Activated CD8-positive, alpha-beta T cell treated with anti-CD3 and anti-CD28 coated beads, Interleukin-2, amount 10 ng/mL, durations not matched to agents 7 days and 5 days (primary cell): Measurements from ENCODE around the gene AOPEP. TPM values are rescaled to one million over a fixed set of nuclear protein-coding genes. Genes with fewer than 3 reads are reported as not detected.

Experiments
- ATAC-seq: fragments of 150-1000 bp; cut with Tn5 transposase; one replicate; pipeline ENCODE4 v1.10.0; 2021; ENCODE audit warnings: moderate library complexity
- CTCF ChIA-PET: fragments of 350-600 bp; sonication (Branson Sonifier 250); formaldehyde crosslinking; loops from one replicate; lab custom pipeline; 2021; ENCODE audit warnings: antibody characterized with exemption; lab: Charles Lee
- POLR2A ChIA-PET: fragments of 350-600 bp; sonication (Branson Sonifier 250); formaldehyde crosslinking; loops from one replicate; lab custom pipeline; 2021; ENCODE audit warnings: antibody characterized with exemption; lab: Charles Lee
- DNase-seq: peaks from one replicate; pipeline ENCODE4 v3.0.0-alpha.2; 2020
- H3K27ac Mint-ChIP-seq: one replicate; pipeline ENCODE4 v1.8.0; 2021; ENCODE audit warnings: mild to moderate bottlenecking, mixed read lengths
- H3K27me3 Mint-ChIP-seq: one replicate; pipeline ENCODE4 v1.8.0; 2021; ENCODE audit warnings: low read depth, mixed read lengths
- H3K36me3 Mint-ChIP-seq: one replicate; pipeline ENCODE4 v1.8.0; 2021; ENCODE audit warnings: low read depth, mixed read lengths
- H3K4me1 Mint-ChIP-seq: one replicate; pipeline ENCODE4 v1.8.0; 2021; ENCODE audit warnings: low read depth, mixed read lengths
- H3K4me3 Mint-ChIP-seq: one replicate; pipeline ENCODE4 v1.8.0; 2021; ENCODE audit warnings: mild to moderate bottlenecking, mixed read lengths
- H3K9me3 Mint-ChIP-seq: one replicate; pipeline ENCODE4 v1.8.0; 2022; ENCODE audit warnings: mixed read lengths; ENCODE audit not compliant: insufficient read depth
- total RNA-seq, 2 experiments: library from RNA; stranded (reverse); gene quantifications; one replicate each; pipeline ENCODE4 v1.2.3, GENCODE V29; 2021

AOPEP gene
- total RNA-seq, 2 experiments from 2014 or later, result 7.2 to 8.9 TPM

DNA sequence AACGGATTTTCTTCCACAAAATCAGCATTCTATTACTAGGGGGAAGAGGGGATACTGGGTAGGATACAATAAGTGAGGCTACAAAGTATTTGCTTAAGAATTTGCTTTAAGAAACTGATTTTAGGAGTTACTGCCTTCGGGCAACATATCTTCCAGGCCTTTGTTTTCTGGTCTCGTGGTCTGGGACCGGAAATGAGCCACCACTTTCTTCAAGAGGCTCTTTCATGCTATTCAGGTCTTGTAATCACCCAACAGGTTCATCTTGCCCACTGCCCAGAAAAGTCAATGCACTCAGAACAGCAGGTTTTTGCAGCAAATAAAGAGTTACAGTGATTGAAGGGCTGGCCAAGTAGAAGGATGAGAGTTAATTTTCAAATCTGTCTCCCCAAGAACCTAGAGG lies 6.6 kb upstream of the AOPEP start:
- POLR2A ChIA-PET, result no interaction called here
- H3K9me3 Mint-ChIP-seq, result peaks cover 5% of the 10 kb centered on the region
- ATAC-seq, result no peak

DNA sequence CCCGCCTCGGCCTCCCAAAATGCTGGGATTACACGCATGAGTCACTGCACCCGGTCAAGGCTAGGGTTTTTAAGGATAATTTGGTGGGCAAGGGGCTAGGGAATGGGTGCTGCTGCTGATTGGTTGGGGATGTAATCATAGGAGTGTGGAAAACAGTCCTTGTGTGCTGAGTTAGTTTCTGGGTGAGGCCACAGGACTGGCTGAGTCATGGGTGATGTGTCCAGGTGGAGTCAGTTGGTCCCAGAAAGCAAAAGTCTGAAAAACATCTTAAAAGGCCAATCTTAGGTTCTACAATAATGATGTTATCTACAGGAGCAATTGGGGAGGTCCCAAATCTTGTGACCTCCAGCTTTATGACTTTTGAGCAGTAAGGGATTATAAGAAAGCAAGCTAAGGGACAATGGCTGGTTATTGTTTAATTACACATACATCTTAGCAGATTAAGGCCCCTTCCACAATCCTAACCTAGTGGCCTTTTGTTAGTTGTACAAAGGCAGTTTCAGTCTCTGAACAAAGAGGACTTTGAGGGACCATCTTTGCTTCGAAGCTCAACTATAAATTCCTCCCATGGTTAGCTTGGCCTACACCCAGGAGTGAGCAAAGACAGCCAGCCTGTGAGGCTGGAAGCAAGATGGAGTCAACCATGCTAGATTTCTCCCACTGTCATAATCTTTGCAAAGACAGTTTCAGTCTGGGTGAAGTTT lies 5.5 kb upstream of the AOPEP start:
- H3K36me3 Mint-ChIP-seq, result no peaks in the 10 kb centered on the region
- CTCF ChIA-PET, result no interaction called here
- POLR2A ChIA-PET, result no interaction called here

More for the DNA sequence above, 6.6 kb upstream of the AOPEP start:
- CTCF ChIA-PET, result no interaction called here
- H3K27ac Mint-ChIP-seq, result no peak overlapping the region
- H3K27me3 Mint-ChIP-seq, result peaks cover 12% of the 10 kb centered on the region
- H3K36me3 Mint-ChIP-seq, result no peaks in the 10 kb centered on the region
- no peaks in the 10 kb centered on the region for H3K4me1 Mint-ChIP-seq
- no peak overlapping the region for H3K4me3 Mint-ChIP-seq
- DNase-seq, result no peak

DNA sequence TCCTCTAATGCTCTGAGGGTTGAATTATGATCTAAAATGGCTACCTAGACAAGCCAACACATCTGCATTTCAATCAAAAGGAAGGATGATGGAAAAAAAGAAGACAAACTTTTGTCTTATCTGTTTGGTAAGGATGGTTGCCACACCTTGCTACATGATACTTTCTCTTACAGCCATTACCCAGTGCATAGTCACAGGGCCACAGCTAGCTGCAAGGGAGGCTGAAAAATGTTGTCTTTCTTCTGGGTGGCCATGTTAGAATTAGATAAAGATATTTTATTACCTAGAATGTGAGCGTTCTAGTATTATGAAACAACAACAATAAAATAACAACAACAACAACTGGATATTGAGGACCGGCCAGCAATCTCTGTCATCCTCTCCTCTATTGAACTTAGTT lies 4.7 kb upstream of the AOPEP start:
- Mint-ChIP-seq H3K36me3 (no peaks in the 10 kb centered on the region), H3K4me3 (no peak overlapping the region), H3K27me3 (peaks cover 6% of the 10 kb centered on the region), H3K4me1 (peaks cover 1% of the 10 kb centered on the region), H3K27ac (no peak overlapping the region), H3K9me3 (peaks cover 5% of the 10 kb centered on the region)
- DNase-seq (no peak), ATAC-seq (no peak)
- ChIA-PET CTCF (no interaction called here), POLR2A (no interaction called here)

More for the DNA sequence above, 5.5 kb upstream of the AOPEP start:
- peaks cover 5% of the 10 kb centered on the region for H3K9me3 Mint-ChIP-seq
- DNase-seq (no peak), ATAC-seq (no peak)
- H3K27ac Mint-ChIP-seq, result no peak overlapping the region
- H3K4me3 Mint-ChIP-seq, result no peak overlapping the region
- H3K4me1 Mint-ChIP-seq, result peaks cover 1% of the 10 kb centered on the region
- peaks cover 10% of the 10 kb centered on the region for H3K27me3 Mint-ChIP-seq

DNA sequence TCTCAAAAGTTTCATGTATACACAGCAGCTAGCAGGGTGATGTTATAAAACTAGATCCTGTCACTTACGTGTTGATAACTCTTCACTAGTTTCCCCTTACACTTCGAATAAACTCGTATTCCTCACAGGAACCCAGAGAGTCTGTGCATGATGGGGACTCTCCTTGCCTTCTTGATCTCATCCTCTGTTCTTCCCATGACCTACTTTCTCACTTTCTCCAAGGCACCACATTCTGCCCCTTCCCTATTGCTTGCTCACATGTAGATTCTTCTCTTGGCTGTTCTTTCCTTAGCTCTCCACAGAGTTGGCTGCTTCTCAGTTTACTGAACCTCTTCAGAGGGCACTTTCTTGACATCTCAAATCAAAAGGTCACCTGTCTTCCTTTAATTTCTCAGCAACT lies 1.2 kb upstream of the AOPEP start:
- ATAC-seq (no peak), DNase-seq (no peak)
- CTCF ChIA-PET, result interaction anchor here (0.7 kb wide), 1 partner anchor 56 kb away, joined by 3 read pairs; no protein-coding TSS in a partner anchor
- H3K27me3 Mint-ChIP-seq, result no peaks in the 10 kb centered on the region
- H3K9me3 Mint-ChIP-seq, result no peaks in the 10 kb centered on the region
- peaks cover 7% of the 10 kb centered on the region for H3K4me1 Mint-ChIP-seq
- no peak overlapping the region for H3K27ac Mint-ChIP-seq
- H3K36me3 Mint-ChIP-seq, result no peaks in the 10 kb centered on the region
- H3K4me3 Mint-ChIP-seq, result no peak overlapping the region
- POLR2A ChIA-PET, result interaction anchor here (0.7 kb wide), 1 partner anchor 69 kb away, joined by 3 read pairs; no protein-coding TSS in a partner anchor

DNA sequence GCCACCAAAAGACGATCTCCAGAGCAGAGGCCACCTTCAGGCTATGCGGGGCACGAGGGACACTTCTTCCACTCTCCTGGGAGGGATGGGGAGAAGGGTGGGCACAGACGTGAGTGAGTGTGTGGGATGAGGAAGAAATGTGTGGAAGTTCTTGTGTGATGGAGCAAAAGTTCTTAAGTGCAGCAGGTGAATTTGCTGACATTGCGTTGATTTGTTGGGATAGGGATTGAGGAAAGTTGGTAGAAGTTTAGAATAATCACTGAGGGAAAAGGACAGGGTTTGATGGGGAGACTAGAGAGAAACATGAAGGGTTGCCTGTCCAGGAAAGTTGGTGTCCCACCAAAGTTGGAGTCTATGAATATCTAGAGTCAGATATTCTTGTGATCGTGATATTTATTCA lies 2.2 kb downstream of the AOPEP start:
- POLR2A ChIA-PET, result no interaction called here
- CTCF ChIA-PET, result no interaction called here
- no peaks in the 10 kb centered on the region for H3K27me3 Mint-ChIP-seq

DNA sequence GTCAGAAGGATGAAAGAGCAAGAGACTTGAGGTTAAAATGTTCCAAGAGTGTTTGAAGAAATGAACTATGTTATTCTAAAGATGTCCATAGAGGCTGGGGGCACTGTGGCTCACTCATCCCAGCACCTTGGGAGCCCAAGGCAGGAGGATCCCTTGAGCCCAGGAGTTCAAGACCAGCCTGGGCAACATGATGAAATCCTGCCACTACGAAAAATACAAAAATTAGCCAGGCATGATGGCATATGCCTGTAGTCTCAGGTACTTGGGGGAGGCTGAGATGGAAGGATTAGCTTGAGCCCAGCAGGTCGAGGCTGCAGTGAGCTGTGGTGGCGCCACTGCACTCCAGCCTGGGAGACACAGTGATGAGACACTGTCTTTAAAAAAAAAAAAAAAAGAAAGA lies 2.7 kb downstream of the AOPEP start:
- no peak overlapping the region for H3K4me3 Mint-ChIP-seq
- ATAC-seq (no peak), DNase-seq (no peak)
- H3K27me3 Mint-ChIP-seq, result no peaks in the 10 kb centered on the region
- H3K9me3 Mint-ChIP-seq, result no peaks in the 10 kb centered on the region
- ChIA-PET CTCF (no interaction called here), POLR2A (no interaction called here)
- no peaks in the 10 kb centered on the region for H3K36me3 Mint-ChIP-seq
- H3K4me1 Mint-ChIP-seq, result peaks cover 7% of the 10 kb centered on the region
- H3K27ac Mint-ChIP-seq, result no peak overlapping the region

More for the DNA sequence above, 2.2 kb downstream of the AOPEP start:
- no peak for DNase-seq
- Mint-ChIP-seq H3K36me3 (no peaks in the 10 kb centered on the region), H3K27ac (no peak overlapping the region), H3K4me1 (peaks cover 7% of the 10 kb centered on the region), H3K4me3 (no peak overlapping the region), H3K9me3 (no peaks in the 10 kb centered on the region)
- ATAC-seq, result no peak

DNA sequence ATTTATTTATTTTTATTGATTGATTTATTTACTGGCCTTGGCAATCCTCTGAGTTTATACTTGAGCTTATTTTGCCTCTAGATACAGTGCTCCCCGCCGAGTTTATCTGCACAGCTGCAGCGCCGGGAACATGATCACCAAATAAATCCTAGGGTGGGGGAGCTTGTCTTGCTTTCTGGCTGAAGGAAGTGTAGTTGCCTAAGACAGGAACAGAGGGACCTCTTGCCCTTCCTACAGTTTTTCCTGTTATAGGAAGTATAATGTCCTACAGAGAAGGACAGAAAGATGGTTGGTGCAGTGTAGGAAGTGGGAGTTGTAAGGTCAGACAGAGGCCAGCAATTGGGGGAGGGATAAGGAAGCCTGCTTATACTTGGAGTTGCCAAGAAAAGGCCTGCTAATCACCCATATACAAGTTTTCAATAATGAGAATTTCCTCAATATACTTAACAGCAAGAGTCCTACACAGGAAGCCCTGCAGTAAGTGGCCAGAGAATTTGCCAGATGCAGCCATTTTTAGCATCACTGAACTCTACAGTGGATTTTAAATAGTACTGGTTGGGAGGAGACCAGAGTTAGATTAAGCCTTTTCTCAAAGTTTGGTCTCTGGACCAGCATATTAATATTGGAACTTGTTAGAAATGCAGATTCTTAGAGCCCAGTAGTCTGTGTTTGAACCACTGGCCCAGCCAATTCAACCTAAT lies 7.7 kb downstream of the AOPEP start:
- H3K36me3 Mint-ChIP-seq, result no peaks in the 10 kb centered on the region
- H3K9me3 Mint-ChIP-seq, result no peaks in the 10 kb centered on the region
- POLR2A ChIA-PET, result no interaction called here
- no peak overlapping the region for H3K27ac Mint-ChIP-seq
- ATAC-seq (no peak), DNase-seq (no peak)
- H3K4me3 Mint-ChIP-seq, result no peak overlapping the region
- CTCF ChIA-PET, result interaction anchor here (0.6 to 1.6 kb wide), 3 partner anchors 63 to 397 kb away, joined by 3 to 4 read pairs (median 4); no protein-coding TSS in a partner anchor
- no peaks in the 10 kb centered on the region for H3K4me1 Mint-ChIP-seq
- H3K27me3 Mint-ChIP-seq, result no peaks in the 10 kb centered on the region

DNA sequence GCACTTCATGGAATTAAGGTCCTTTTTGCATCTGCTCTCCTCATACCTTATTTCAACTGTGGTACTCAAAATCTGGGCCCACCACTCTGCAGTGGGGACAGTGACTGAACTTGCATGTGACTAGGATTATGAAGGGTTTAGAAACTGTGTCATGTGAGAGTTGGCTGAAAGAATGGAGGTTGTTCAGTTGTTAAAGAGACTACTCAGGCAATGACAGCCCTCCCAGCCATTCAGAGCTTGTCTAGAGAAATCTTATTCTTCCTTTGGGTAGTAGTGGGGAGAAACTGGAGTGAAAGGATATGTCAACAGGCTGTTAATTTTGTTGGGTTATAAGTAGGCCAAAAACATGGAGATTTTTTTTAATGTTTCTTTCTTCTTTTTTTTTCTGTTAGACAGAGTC lies 10.3 kb downstream of the AOPEP start:
- ChIA-PET POLR2A (no interaction called here), CTCF (no interaction called here)
- Mint-ChIP-seq H3K4me1 (no peaks in the 10 kb centered on the region), H3K27ac (no peak overlapping the region), H3K9me3 (no peaks in the 10 kb centered on the region), H3K36me3 (no peaks in the 10 kb centered on the region), H3K4me3 (no peak overlapping the region), H3K27me3 (no peaks in the 10 kb centered on the region)
- DNase-seq (no peak), ATAC-seq (no peak)

DNA sequence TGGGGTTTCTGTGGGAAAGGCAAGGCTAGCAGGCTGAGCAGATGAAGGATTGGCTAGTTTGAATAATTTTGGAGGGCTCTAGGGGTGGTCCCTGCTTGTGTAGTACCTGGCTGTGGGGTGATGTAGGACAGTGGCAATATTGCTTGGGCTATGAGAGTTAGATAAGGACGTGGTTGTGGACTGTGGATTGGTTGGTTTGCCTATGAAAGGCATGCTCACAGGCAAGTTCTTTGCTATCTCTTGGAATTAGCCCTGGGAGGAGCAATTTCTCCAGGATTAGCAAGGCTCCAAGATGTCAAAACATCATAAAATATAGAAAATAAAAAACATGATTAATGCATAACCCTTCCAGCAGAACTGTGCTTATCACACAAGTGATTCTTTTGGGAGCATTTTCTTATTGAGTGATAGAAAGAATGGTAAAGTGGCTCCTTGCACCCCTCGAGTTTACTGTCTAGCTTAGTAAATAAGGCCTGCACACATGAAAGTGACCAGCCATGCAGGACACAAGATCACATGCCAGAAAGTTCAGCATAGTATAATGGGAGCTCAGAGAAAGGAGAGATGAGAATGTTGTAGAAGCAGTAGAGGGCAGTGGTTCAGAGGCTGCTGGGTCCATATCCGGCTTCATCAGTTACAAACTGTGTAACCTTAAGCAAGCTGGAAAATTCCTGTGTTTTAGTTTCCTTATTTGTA lies 13.8 kb downstream of the AOPEP start:
- no peak overlapping the region for H3K27ac Mint-ChIP-seq
- no peaks in the 10 kb centered on the region for H3K4me1 Mint-ChIP-seq
- POLR2A ChIA-PET, result no interaction called here

DNA sequence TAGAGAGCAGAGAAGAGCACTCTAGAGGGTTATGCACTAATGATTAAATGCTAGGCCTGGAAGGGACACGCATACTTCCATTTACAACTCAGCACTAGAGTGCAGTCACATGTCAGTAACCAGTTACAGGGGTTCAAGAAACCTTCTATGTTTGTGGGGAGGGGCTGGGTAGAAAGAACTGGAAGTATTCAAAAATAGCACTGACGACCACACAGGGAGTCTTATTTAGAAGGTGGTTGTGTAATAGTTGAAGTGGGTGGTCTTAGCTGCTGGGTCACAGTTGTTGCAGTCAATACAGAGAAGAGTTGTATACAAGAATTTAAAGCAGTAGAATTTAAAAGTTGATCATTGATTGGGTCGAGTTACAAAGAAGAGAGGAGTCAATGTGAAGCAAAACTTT lies 15.4 kb downstream of the AOPEP start:
- H3K9me3 Mint-ChIP-seq, result peaks cover 3% of the 10 kb centered on the region
- H3K36me3 Mint-ChIP-seq, result peaks cover 6% of the 10 kb centered on the region
- no peak for DNase-seq
- no peaks in the 10 kb centered on the region for H3K27me3 Mint-ChIP-seq
- ATAC-seq, result no peak
- H3K27ac Mint-ChIP-seq, result no peak overlapping the region
- ChIA-PET CTCF (no interaction called here), POLR2A (no interaction called here)
- H3K4me3 Mint-ChIP-seq, result no peak overlapping the region
- H3K4me1 Mint-ChIP-seq, result no peaks in the 10 kb centered on the region

More for the DNA sequence above, 13.8 kb downstream of the AOPEP start:
- no peaks in the 10 kb centered on the region for H3K27me3 Mint-ChIP-seq
- H3K9me3 Mint-ChIP-seq, result no peaks in the 10 kb centered on the region
- CTCF ChIA-PET, result no interaction called here
- peaks cover 3% of the 10 kb centered on the region for H3K36me3 Mint-ChIP-seq
- no peak overlapping the region for H3K4me3 Mint-ChIP-seq
- DNase-seq (no peak), ATAC-seq (no peak)

DNA sequence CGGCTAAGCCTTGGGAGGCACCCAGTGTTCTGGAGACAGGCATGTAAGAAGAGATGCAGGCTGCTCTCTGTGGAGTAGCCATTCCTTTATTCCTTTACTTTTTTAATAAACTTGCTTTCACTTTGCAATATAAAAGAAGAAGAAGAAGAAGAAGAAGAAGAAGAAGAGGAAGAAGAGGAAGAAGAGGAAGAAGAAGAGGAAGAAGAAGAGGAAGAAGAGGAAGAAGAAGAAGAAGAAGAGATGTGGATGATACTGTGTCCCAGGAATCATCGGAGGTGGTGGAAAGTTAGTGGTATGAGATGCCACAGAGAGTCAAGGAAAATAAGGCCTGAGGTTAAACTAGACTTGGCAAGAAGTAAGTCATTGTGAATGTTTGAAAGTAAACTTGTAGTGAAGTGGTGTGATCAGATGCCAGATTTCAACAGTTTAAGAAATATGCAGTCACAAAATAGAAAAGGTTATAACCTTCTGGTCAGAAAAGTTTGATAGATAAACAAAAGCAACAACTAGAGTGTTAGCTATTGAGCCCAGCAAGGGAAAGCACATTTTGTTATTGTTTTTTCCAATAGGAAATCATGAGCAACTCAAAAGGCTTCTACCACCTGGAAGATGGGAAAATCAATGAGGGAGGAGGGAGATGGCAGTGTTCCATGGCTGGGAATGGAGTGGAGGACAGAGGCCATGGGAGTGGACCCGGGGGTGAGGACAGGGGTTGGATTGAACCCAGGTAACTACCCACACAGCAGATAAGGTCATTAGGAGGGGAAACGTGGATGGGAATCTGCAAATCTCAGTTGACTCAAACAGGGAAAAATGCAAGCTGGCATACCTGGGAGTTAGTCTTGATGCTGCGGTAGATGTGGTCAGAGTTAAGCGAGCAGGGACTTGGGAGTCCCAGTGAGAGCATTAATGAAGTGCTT lies 16.8 kb downstream of the AOPEP start:
- CTCF ChIA-PET, result no interaction called here
- POLR2A ChIA-PET, result no interaction called here
- H3K27me3 Mint-ChIP-seq, result no peaks in the 10 kb centered on the region
- H3K9me3 Mint-ChIP-seq, result peaks cover 7% of the 10 kb centered on the region
- H3K4me3 Mint-ChIP-seq, result no peak overlapping the region
- H3K27ac Mint-ChIP-seq, result no peak overlapping the region
- ATAC-seq, result no peak
- peaks cover 9% of the 10 kb centered on the region for H3K36me3 Mint-ChIP-seq
- no peaks in the 10 kb centered on the region for H3K4me1 Mint-ChIP-seq
- no peak for DNase-seq
